ENCODE measurements around the gene DSG3.

DNA sequence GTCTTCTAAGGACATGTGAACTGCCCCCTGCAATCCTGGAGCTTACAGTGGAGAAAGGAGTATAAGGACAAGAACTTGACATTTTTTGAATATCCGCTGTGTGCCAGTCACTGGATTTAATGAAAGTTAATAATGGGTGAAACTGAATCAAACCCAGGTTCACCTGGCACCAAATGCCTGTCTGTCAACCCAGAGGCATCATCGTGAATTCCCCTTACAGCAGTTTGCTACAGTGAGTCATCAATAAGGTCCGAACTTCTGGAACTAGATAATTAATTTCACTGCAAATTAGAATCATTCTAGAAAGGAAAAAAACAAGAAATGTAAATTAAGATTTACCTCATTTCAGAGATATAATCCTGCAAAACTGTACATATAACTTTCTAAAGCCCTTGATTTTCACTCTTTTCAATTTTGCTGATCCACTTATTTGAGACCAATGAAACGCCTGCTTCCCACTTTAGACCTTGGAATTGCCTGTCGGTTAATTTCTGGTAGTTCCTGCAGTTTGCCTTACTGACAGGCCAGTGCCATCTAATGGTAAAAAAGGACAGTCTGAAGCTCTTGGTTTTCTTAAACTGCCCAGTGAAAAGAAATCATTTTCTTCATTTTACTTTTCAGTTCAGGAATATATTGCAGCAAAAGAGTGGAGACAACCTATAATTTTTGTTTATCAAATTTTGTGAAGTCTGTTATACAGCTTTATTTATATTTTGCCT is 58.6 kb downstream of the DSG3 start:
- TF ChIP-seq, protein P1, sequence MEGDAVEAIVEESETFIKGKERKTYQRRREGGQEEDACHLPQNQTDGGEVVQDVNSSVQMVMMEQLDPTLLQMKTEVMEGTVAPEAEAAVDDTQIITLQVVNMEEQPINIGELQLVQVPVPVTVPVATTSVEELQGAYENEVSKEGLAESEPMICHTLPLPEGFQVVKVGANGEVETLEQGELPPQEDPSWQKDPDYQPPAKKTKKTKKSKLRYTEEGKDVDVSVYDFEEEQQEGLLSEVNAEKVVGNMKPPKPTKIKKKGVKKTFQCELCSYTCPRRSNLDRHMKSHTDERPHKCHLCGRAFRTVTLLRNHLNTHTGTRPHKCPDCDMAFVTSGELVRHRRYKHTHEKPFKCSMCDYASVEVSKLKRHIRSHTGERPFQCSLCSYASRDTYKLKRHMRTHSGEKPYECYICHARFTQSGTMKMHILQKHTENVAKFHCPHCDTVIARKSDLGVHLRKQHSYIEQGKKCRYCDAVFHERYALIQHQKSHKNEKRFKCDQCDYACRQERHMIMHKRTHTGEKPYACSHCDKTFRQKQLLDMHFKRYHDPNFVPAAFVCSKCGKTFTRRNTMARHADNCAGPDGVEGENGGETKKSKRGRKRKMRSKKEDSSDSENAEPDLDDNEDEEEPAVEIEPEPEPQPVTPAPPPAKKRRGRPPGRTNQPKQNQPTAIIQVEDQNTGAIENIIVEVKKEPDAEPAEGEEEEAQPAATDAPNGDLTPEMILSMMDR (conservative IDR thresholded peaks at IDR 0.05; ENCODE audit: low read depth, low read length): peak; percentile 36; the same call in 1 of the 2 replicates
- TF ChIP-seq EZH2 (IDR thresholded peaks at IDR 0.05; ENCODE audit: borderline replicate concordance, low read depth, low read length, poor library complexity, severe bottlenecking): no peak
